Measurements from ENCODE around the gene BRIP1. TPM values are rescaled to one million over a fixed set of nuclear protein-coding genes. Genes with fewer than 3 reads are reported as not detected.
A peak's percentile ranks its signal among the peaks of the same experiment; 100 is the strongest.

The BRIP1 gene
- total and polyA plus RNA-seq, 9 of the 15 experiments (the other 6 are each of a cell fraction or from before 2014, with no cell fraction given), result 2.4 to 17.5 (median 11.2) TPM

- DNase-seq (ENCODE audit: extremely low read depth in 1 of 4, low spot score in 3 of 4), result no peak
Observed at GRCh38 chr17:61895391-61895790, 32.1 kb upstream of the BRIP1 start.

More at GRCh38 chr17:61895391-61895790, 32.1 kb upstream of the BRIP1 start:
- Histone ChIP-seq H3K27me3 (ENCODE audit: control insufficient read depth in 2 of 2, insufficient read depth in 2 of 2, low read length in 2 of 2) (no peaks in the 10 kb centered on the region), H3K36me3 (ENCODE audit: control insufficient read depth, insufficient read depth, low read length) (peaks cover 47% of the 10 kb centered on the region; the same call in 2 of the 3 replicates), H3K4me1 (replicated peaks in 1 of 2; ENCODE audit: control insufficient read depth in 2 of 2, insufficient read depth in 2 of 2, low read length in 2 of 2) (no peaks in the 10 kb centered on the region), H2AFZ (ENCODE audit: low read depth, low read length) (no peak overlapping the region), H3K4me3 (no peak overlapping the region), H3K27ac (ENCODE audit: extremely low read depth, low read depth, low read length) (no peak overlapping the region), H3K9ac (ENCODE audit: insufficient read depth in 1 of 2, low read depth in 2 of 2, low read length in 2 of 2) (no peak overlapping the region), H3K9me3 (replicated peaks; ENCODE audit: control insufficient read depth, insufficient read depth, low read depth, low read length) (no peaks in the 10 kb centered on the region), H3K4me2 (ENCODE audit: insufficient read depth, low read length) (no peak overlapping the region), H4K20me1 (replicated peaks; ENCODE audit: control insufficient read depth, insufficient read depth, low read length) (no peaks in the 10 kb centered on the region), H3K79me2 (ENCODE audit: control insufficient read depth, insufficient read depth, low read length) (no peaks in the 10 kb centered on the region), H3K9me1 (ENCODE audit: control insufficient read depth, insufficient read depth, low read length) (no peaks in the 10 kb centered on the region)
- CTCF ChIA-PET (ENCODE audit: low intra/inter-chr PET ratio), result no interaction called here
- ATAC-seq, result no peak
- TF ChIP-seq ZBTB11 (CRISPR knock-in tag; IDR thresholded peaks at IDR 0.05) (peak in 1 of 3 experiments; percentile 87; a peak in 2 of 6 replicates), HLTF (IDR thresholded peaks at IDR 0.05) (no peak), SRSF7 (optimal IDR thresholded peaks at IDR 0.05; ENCODE audit: low read depth, low read length) (no peak), U2AF2 (optimal IDR thresholded peaks at IDR 0.05; ENCODE audit: low read depth, low read length) (no peak)
- BruUV-seq (replicated peaks), result no TSS peak
- in situ Hi-C loops (cut with MboI), result no loop called here
- 70% methylated on average over 2 of the region's 2 CpGs for WGBS (ENCODE audit: insufficient coverage, low coverage, missing lambda C conversion rate)
- intact Hi-C loops (cut with micrococcal nuclease), result no loop called here
- POLR2A ChIA-PET, result no interaction called here
- FAIRE-seq, result no peak
